Activated CD4-positive, alpha-beta T cell treated with anti-CD3 and anti-CD28 coated beads, Interleukin-2, amount 10 ng/mL, durations not matched to agents 7 days and 5 days (primary cell): Measurements from ENCODE around the gene CACNA1C. TPM values are rescaled to one million over a fixed set of nuclear protein-coding genes. Genes with fewer than 3 reads are reported as not detected.

Source experiments
- CTCF ChIA-PET: fragments of 350-600 bp; sonication (Branson Sonifier 250); formaldehyde crosslinking; loops from one replicate; lab custom pipeline; 2021; ENCODE audit warnings: antibody characterized with exemption; lab: Charles Lee
- POLR2A ChIA-PET: fragments of 350-600 bp; sonication (Branson Sonifier 250); formaldehyde crosslinking; loops from one replicate; lab custom pipeline; 2021; ENCODE audit warnings: antibody characterized with exemption; lab: Charles Lee
- DNase-seq: peaks from one replicate; pipeline ENCODE4 v3.0.0-alpha.2; 2020
- H3K27ac Mint-ChIP-seq: one replicate; pipeline ENCODE4 v1.8.0; 2021; ENCODE audit warnings: mild to moderate bottlenecking, moderate library complexity, mixed read lengths
- H3K27me3 Mint-ChIP-seq: one replicate; pipeline ENCODE4 v1.8.0; 2021; ENCODE audit warnings: mixed read lengths
- H3K36me3 Mint-ChIP-seq: one replicate; pipeline ENCODE4 v1.8.0; 2021; ENCODE audit warnings: low read depth, mixed read lengths
- H3K4me1 Mint-ChIP-seq: one replicate; pipeline ENCODE4 v1.8.0; 2021; ENCODE audit warnings: mixed read lengths
- H3K4me3 Mint-ChIP-seq: one replicate; pipeline ENCODE4 v1.8.0; 2021; ENCODE audit warnings: mild to moderate bottlenecking, moderate library complexity, mixed read lengths
- H3K9me3 Mint-ChIP-seq: one replicate; pipeline ENCODE4 v1.8.0; 2021; ENCODE audit warnings: mixed read lengths
- total RNA-seq, 2 experiments: library from RNA; stranded (reverse); gene quantifications; one replicate each; pipeline ENCODE4 v1.2.3, GENCODE V29; 2021

CACNA1C gene
- total RNA-seq, 2 experiments from 2014 or later = 0.12 to 0.15 TPM

DNA sequence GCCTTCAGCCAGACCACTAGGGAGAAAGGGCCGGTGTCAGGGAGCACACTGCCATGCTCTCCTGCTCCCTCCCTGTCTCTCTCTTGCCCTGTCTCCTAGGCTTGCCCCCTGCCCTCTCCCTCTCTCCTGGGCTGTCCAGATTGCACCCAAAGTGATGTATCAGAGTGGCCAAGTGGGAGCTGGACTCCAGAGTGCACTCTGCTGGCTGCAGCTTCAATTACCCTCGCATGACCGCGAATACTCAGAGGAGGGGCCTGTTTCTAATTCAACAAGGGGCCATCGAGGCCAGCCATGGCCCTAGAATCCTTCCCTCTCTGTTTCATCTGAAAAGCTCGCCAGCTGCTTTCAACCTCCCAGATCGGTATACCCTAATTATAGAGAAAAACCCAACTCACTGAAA lies 535.6 kb downstream of the CACNA1C start:
- ChIA-PET POLR2A (no interaction called here), CTCF (no interaction called here)
- H3K27me3 Mint-ChIP-seq = peaks cover 23% of the 10 kb centered on the region
- H3K27ac Mint-ChIP-seq = no peak overlapping the region
- no peaks in the 10 kb centered on the region for H3K4me1 Mint-ChIP-seq
- no peaks in the 10 kb centered on the region for H3K36me3 Mint-ChIP-seq
- no peak overlapping the region for H3K4me3 Mint-ChIP-seq
- no peak for DNase-seq
- H3K9me3 Mint-ChIP-seq = no peaks in the 10 kb centered on the region

DNA sequence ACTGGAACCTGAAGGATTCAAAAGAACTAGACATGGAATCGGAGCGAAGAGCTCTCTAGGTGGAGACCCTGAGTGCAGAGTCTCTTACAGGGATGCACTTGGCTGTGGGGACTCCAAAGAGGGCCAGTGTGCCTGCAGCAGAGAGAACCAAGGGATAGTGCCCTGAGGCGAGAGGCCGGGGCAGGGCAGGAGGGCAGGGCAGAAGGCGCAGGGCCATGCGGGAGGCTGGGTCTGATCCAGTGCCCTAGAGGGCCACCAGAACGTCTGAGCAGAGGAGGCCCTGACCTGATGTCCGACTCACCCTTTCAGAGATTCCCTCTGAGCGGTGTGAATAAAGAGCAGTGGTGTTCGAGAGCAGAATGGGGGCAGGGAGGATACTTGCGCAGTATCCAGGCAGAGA lies 536.6 kb downstream of the CACNA1C start:
- H3K4me1 Mint-ChIP-seq = no peaks in the 10 kb centered on the region
- ChIA-PET POLR2A (no interaction called here), CTCF (no interaction called here)

DNA sequence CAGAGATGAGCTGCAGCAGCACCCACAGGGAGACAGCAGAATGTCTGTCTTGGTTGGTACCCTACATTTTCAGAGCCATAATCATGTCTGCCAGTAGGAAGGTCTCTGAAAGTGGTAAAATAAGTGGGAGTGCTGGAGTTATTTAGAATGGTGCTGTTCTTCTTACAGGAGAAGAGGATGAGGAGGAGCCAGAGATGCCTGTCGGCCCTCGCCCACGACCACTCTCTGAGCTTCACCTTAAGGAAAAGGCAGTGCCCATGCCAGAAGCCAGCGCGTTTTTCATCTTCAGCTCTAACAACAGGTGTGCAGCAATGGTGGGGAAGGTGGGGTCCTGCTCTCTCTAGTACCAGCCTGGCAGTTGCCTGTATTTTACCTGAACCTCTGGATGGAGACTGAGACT lies 540.3 kb downstream of the CACNA1C start:
- Mint-ChIP-seq H3K27ac (no peak overlapping the region), H3K9me3 (peaks cover 5% of the 10 kb centered on the region), H3K36me3 (no peaks in the 10 kb centered on the region), H3K4me1 (no peaks in the 10 kb centered on the region), H3K27me3 (peaks cover 4% of the 10 kb centered on the region), H3K4me3 (no peak overlapping the region)
- DNase-seq = no peak
- POLR2A ChIA-PET = no interaction called here
- CTCF ChIA-PET = no interaction called here

More for the DNA sequence above, 536.6 kb downstream of the CACNA1C start:
- H3K9me3 Mint-ChIP-seq = peaks cover 2% of the 10 kb centered on the region
- no peak overlapping the region for H3K4me3 Mint-ChIP-seq
- H3K36me3 Mint-ChIP-seq = no peaks in the 10 kb centered on the region
- DNase-seq = no peak
- peaks cover 15% of the 10 kb centered on the region for H3K27me3 Mint-ChIP-seq
- H3K27ac Mint-ChIP-seq = no peak overlapping the region

GRCh38 chr12:2596441-2596840 lies 543.7 kb downstream of the CACNA1C start:
- peaks cover 5% of the 10 kb centered on the region for H3K9me3 Mint-ChIP-seq
- H3K27ac Mint-ChIP-seq = no peak overlapping the region
- H3K4me1 Mint-ChIP-seq = no peaks in the 10 kb centered on the region
- H3K36me3 Mint-ChIP-seq = no peaks in the 10 kb centered on the region
- ChIA-PET CTCF (no interaction called here), POLR2A (no interaction called here)
- DNase-seq = no peak
- H3K27me3 Mint-ChIP-seq = no peaks in the 10 kb centered on the region
- no peak overlapping the region for H3K4me3 Mint-ChIP-seq

- Mint-ChIP-seq H3K27ac (no peak overlapping the region), H3K4me1 (no peaks in the 10 kb centered on the region), H3K36me3 (no peaks in the 10 kb centered on the region), H3K9me3 (no peaks in the 10 kb centered on the region), H3K27me3 (no peaks in the 10 kb centered on the region), H3K4me3 (no peak overlapping the region)
- CTCF ChIA-PET = no interaction called here
- POLR2A ChIA-PET = no interaction called here
- DNase-seq = no peak
Observed at GRCh38 chr12:2605301-2605700, 552.5 kb downstream of the CACNA1C start.

DNA sequence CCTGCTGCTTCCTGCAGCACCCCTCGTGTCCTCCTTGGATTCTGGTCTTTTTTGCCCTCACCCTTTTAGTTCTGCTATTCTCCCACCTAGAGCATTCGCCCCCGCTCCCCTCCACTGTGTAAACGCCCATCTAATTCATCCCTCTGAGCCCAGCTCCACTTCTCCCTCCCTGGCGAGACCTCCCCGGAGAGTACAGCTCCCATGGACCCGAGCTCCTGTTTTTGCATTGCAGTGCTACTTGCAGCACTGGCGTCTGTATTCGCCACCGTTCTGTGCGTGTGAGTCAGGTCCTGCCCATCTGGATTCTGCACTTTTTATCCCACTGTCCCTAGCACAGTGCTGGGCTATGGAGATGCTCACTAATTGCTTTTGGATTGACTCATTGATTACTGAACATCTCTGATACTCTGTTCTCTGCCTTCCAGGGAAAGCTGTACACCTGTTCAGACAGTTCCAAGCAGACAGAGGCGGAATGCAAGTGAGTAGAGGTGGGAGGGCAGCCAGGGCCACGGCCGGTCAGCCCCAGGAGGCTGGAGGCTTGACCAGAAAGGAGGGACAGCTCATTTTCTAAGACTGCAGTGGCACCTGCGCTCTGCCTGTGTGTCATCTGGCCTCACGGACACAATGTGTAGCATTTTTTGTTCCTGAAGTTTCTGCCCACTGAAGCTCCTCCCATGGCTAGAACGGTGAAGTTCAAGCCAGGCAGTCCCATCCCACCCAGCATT lies 553.6 kb downstream of the CACNA1C start:
- Mint-ChIP-seq H3K36me3 (no peaks in the 10 kb centered on the region), H3K9me3 (no peaks in the 10 kb centered on the region), H3K27ac (no peak overlapping the region), H3K4me3 (no peak overlapping the region), H3K27me3 (no peaks in the 10 kb centered on the region), H3K4me1 (no peaks in the 10 kb centered on the region)
- ChIA-PET POLR2A (no interaction called here), CTCF (interaction anchor here (1.1 kb wide), 1 partner anchor 20 kb away, joined by 3 read pairs; no protein-coding TSS in a partner anchor)
- DNase-seq = no peak

DNA sequence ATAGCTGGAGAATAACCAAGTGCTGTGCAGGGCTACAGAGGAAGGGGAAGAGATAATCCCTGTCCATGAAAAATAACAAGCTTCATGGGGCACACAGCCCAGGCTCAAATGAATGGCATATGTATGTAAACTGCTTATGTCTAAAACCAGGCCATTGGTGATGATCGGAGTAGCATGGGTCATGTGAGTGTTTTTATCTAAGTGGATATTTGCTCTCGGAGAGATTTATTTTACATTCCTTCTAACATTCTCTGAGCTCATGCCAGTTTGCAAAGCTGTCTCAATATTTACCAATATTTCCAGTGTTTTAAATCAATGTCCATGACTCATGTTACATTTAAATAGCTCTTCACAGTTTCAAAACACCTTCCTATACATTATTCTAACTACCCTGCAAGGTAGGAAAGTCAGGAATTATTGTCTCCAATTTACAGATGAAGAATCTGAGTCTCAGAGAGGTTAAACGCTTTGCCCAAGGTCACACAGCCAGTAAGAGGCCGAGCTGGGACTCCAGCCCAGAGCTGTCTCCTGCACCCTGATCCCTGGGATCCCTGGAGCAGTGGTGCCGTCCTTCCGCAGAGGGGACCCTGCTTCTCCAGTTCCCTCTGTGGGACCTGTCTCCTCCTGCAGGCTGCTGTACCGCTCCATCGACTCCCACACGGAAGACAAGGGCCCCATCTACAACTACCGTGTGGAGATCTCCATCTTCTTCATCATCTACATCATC lies 555.3 kb downstream of the CACNA1C start:
- Mint-ChIP-seq H3K27ac (no peak overlapping the region), H3K9me3 (no peaks in the 10 kb centered on the region), H3K4me3 (no peak overlapping the region), H3K27me3 (no peaks in the 10 kb centered on the region), H3K36me3 (no peaks in the 10 kb centered on the region), H3K4me1 (peaks cover 1% of the 10 kb centered on the region)
- POLR2A ChIA-PET = no interaction called here
- CTCF ChIA-PET = no interaction called here
- DNase-seq = no peak

DNA sequence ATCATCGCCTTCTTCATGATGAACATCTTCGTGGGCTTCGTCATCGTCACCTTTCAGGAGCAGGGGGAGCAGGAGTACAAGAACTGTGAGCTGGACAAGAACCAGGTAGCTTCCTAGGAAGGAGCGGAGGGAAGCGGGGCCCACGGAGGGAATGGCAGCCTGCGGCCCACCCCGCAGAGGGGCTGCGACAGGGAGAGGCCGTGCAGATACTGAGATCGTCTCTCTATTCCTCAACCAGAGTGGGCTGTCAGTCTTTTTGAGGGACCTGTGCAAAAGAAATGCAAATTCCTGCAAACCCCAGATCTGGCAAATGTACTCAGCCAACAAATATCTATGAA lies 555.8 kb downstream of the CACNA1C start:
- peaks cover 7% of the 10 kb centered on the region for H3K4me1 Mint-ChIP-seq
- no peak for DNase-seq
- no peak overlapping the region for H3K4me3 Mint-ChIP-seq
- ChIA-PET CTCF (no interaction called here), POLR2A (no interaction called here)
- H3K36me3 Mint-ChIP-seq = no peaks in the 10 kb centered on the region
- no peaks in the 10 kb centered on the region for H3K27me3 Mint-ChIP-seq
- H3K9me3 Mint-ChIP-seq = no peaks in the 10 kb centered on the region
- H3K27ac Mint-ChIP-seq = no peak overlapping the region

DNA sequence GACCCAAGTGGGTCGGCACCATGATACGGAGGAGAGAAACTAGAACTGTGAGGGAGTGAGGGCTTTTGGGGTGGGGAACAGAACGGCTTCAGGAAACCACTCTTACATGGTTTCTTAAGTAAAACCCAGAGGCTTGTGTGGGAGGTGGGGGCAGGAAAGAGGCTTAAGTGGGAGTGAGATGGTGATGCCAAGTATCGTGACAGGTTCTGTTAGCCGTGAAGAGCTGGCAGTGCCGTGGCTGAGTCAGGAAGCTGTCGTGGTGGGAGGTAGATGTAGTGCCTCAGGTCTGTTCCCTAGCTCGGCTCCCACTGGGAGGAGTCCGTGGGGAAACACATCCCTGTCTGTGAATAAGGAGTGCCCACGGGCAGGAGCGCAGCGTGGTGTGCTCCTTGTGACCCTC lies 556.2 kb downstream of the CACNA1C start:
- H3K36me3 Mint-ChIP-seq = no peaks in the 10 kb centered on the region
- ChIA-PET POLR2A (no interaction called here), CTCF (no interaction called here)
- no peak overlapping the region for H3K4me3 Mint-ChIP-seq
- H3K4me1 Mint-ChIP-seq = peaks cover 10% of the 10 kb centered on the region
- no peak for DNase-seq
- no peak overlapping the region for H3K27ac Mint-ChIP-seq
- H3K9me3 Mint-ChIP-seq = no peaks in the 10 kb centered on the region
- H3K27me3 Mint-ChIP-seq = peaks cover under 1% of the 10 kb centered on the region

- POLR2A ChIA-PET = no interaction called here
- H3K4me3 Mint-ChIP-seq = no peak overlapping the region
- no peaks in the 10 kb centered on the region for H3K36me3 Mint-ChIP-seq
- peaks cover 12% of the 10 kb centered on the region for H3K27me3 Mint-ChIP-seq
- H3K9me3 Mint-ChIP-seq = no peaks in the 10 kb centered on the region
- CTCF ChIA-PET = no interaction called here
- no peak for DNase-seq
- H3K27ac Mint-ChIP-seq = no peak overlapping the region
- H3K4me1 Mint-ChIP-seq = peaks cover 10% of the 10 kb centered on the region
Observed at GRCh38 chr12:2610358-2610757, 557.6 kb downstream of the CACNA1C start.

GRCh38 chr12:2613326-2614073 lies 560.7 kb downstream of the CACNA1C start:
- ChIA-PET CTCF (no interaction called here), POLR2A (no interaction called here)
- Mint-ChIP-seq H3K27me3 (peaks cover 15% of the 10 kb centered on the region), H3K36me3 (no peaks in the 10 kb centered on the region), H3K27ac (no peak overlapping the region), H3K9me3 (no peaks in the 10 kb centered on the region), H3K4me3 (no peak overlapping the region), H3K4me1 (peaks cover 10% of the 10 kb centered on the region)
- no peak for DNase-seq

DNA sequence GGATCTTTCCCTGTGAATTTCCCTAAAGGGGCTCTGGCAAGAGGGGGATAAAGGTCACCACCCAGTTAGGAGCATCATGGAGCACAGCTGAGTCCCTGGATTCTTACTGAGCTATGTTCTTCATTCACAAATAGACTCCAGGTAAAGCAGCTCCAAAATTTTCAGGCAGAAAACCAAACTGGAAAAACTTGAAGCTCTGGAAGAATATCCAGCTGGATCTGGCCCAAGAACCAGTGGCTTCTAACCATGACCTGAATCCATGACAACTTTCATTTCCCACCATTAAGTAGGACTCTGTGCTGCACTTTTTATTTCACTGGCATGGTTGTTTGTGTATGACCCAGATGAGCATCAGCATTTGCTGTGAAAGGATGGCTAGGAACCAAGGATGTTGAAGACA lies 561.6 kb downstream of the CACNA1C start:
- H3K4me1 Mint-ChIP-seq = peaks cover 10% of the 10 kb centered on the region
- H3K27ac Mint-ChIP-seq = no peak overlapping the region
- CTCF ChIA-PET = no interaction called here
- H3K9me3 Mint-ChIP-seq = no peaks in the 10 kb centered on the region
- peaks cover 15% of the 10 kb centered on the region for H3K27me3 Mint-ChIP-seq
- no peak for DNase-seq
- H3K4me3 Mint-ChIP-seq = no peak overlapping the region
- POLR2A ChIA-PET = no interaction called here
- H3K36me3 Mint-ChIP-seq = no peaks in the 10 kb centered on the region
